GM18508 (cell line): Measurements from ENCODE around the gene OTUD7B.

Source experiments
- ATAC-seq: cut with Tn5 transposase; IDR thresholded peaks from one replicate; pipeline ENCODE4 v1.9.1; 2021; ENCODE audit warnings: moderate number of reproducible peaks; ENCODE audit not compliant: insufficient read depth, unreplicated experiment

OTUD7B gene

GRCh38 chr1:150005606-150006005 is 4.9 kb downstream of the OTUD7B start:
- ATAC-seq: no peak

DNA sequence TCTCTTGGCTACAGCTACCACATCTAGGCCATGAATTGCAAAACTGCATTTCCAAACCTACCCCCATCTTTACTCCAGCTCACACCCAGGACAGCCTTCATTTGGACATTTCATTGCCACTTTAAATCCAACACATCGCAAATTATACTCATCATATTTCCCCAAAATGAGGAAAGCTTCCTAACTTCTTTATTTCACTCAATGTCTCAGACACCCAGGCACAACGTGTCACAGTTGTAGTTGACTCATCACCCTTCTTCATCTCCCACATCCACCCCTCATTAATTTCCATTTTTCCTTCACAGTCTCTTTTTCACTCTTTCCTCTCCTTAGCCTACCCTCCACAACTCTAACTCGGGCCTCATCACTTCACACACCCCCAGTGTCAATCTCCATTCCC is 6.7 kb downstream of the OTUD7B start:
- ATAC-seq: no peak

DNA sequence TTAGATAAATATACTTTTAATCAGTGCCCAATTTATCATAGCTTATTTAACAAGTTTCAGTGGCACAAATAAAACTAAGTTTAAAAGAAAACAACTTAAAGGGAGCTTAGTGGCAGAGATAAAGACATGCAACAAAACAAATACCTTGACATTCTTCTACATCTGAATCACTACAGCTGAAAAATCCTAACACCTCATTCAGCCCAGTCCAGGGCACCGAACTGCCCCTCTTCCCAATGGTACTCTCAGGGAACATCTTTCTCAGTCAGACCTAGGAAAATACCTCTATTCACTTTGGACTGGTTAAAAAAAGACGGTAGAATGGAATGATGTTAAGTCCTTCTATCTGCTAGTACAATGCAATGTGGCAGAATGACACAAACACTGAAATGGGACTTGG is 8.3 kb downstream of the OTUD7B start:
- ATAC-seq: no peak

GRCh38 chr1:150001415-150001814 is 9.1 kb downstream of the OTUD7B start:
- no peak for ATAC-seq

DNA sequence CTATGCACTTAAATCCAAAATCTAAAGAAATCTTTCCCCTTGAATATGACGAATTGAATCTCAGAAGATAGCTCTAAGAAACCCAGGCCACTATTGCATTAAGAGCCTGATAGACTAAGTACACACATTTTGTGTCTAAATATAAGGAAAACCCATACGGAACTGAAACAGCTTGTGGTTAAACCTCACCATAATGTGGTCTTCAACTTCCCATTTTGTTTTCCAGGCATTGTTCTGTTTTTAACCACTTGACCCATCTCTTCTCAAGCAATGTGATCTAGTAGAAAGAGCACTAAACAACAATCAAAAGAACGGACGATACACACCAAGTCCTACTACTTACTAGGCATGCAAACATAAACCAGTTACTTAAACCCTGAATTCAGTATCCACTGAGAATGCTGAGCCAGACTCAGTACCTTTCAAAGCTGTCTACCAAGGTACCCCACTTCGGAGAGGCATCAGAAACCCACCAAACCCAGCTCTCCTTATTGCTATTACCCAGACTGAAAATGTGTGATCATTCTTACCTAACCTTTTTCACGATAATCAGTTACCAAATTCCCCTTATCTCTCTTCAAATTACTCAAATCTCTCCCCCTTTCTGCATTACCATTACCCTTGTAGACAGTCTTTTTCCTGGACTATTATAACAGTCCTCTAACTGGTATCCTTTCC is 12.8 kb downstream of the OTUD7B start:
- ATAC-seq: no peak

DNA sequence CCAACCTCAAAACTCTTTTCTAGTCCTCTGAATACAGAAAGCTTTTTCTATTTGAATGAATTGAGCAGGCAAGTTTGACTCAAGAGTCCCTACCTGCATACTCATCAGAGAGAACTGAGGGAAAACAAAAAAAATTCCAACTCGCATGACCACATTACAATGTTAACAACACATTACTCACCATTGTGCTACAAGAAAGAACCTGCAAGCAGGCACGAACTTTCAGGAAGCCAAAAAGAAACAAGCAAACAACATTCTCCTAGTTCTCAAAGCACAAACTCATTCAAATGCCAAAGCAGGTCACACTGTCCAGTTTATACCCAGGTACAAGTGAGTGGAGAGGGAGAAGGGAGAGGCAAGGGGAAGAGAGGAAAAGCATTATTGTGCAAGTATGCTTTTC is 14.6 kb downstream of the OTUD7B start:
- no peak for ATAC-seq

GRCh38 chr1:149993764-149994163 is 16.8 kb downstream of the OTUD7B start:
- no peak for ATAC-seq

DNA sequence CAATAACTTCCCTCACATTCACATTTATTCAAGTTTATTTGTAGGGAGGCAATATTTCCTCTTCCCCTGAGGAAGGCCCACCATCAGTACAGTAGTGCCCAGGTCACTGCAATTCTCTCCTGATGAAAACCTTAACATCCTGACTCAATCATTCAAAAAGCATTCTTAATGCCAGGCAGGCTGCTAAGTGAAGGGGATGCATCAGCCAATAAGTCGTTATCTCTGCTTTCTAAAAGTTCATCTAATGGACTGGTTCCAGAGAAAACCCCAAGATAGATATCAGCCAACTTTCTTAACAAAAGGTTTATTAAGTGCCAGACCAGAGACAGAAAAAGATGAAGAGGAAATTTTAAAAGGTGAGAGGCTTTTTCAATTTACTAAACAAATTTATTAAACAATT is 17.3 kb downstream of the OTUD7B start:
- ATAC-seq: no peak

DNA sequence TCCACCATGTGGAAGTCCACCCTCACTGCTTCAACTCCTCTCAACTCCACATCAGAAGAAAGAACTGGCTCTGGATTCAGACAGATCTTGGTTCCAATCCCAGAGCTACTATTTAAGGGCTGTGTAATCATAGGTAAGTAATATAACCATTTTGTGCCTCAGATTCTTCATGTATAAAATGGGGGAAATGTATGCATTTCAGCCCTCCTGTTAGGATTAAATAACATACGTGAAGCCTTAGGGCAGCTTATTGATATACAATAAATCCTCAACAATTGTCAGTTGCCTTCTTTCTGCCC is 23.3 kb downstream of the OTUD7B start:
- ATAC-seq: no peak

DNA sequence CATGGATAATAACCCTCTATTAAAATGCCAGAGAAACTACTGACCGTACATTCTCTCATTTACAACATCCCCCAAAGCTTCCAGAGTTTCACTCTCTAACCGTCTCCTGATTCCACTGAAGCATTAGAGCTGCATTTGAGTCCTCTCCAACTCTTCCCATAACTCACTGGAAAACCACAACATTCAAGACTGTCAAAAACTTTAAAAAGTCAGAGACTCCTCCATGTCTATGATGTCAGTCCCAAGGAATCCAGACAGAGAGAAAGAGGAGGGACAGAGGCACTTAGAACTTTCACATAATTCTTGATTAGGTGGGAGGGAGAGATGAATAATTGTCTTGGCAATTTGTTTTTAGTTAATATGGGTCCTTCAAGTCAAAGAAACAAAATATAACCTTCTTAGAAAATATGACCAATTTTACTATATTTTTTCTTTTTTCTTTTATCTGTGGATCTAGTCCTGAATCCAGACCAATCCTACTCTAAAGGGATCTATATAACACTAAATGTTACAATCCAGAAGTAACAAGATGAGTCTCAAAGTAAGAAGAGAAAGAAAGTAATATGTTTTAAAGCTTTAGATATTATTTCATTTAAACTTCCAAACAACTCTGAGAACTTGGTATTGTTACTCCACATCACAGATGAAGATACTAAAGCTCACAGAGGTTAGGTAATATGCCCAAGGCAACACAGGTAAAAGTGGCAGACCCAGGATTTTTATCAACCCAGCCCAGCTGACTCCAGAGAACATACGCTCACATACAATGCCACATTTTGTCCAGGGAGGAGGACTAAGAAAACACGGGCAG is 23.8 kb downstream of the OTUD7B start:
- no peak for ATAC-seq

GRCh38 chr1:149979972-149980540 is 30.5 kb downstream of the OTUD7B start:
- ATAC-seq: no peak

DNA sequence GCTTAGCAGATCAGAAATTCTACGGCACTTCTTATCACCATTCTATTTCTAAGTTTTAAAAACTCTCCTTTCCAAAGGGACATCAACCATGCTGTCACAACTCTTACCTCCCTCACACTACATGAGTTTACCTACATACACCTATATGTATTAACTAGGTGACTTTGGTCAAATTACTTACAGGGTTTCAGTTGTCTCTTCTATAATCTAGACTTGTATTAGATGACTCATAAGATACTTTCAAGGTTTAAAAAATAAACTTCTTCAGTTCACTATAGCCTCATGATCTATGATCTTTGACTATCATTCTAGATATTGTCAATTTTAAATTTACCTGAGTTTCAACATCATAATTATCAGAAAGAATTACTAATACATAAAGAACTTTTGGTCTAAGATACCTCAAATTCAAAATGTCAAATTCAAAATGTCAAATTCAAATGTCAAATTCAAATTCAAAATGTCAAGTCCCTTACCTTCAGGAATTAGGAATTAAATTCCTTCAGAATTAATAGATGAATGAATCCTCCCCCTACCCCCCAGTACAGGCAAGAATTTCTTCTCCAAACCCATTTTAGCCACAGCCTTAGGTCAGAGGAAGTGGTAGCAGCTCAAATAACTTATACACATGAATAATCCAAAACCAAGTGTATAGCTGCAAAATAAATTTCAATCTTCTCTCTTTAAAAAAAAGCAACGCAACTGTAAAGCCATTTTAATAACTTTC is 31.1 kb downstream of the OTUD7B start:
- no peak for ATAC-seq

DNA sequence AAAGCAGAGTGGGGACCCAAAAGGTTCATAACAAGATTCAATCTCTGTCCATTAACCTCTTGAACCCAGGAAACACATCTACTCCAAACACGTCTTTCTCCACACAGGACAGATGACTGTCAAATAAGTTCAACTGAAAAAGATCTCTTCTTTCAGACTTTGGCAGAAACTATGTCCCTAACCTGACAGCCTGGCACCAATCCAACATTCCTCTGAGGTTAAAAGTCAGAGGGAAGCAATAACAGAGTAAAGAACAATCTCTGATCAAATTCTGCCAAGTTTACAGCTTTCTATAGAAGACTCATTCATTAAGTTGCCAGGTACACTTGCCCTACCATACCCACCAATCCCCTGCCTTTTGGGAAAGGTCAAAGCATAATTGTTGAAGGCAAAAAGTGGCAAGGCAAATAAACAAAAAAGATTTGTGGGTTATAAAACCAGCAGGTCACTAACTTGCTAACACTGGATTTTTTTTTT is 31.9 kb downstream of the OTUD7B start:
- no peak for ATAC-seq

- no peak for ATAC-seq
These were observed 33.2 kb downstream of the OTUD7B start for GRCh38 chr1:149977345-149977744.

DNA sequence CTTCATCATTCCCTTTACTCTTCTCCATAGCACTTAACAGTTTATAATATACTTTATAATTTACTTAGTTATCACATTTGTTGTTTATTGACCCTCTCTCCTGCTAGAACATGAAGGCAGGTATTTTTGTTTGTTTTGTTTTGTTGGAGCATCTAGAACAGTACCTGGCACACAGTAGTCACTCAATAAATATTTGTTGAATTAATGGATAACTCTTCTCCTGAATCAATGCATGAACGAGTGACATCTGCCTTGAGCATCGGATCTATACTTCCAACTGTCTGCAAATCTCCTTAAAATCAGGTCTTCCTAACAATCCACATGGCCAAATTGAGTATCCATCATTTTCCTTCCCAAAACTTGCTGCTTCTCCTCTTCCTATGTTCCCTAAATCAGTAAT is 38.0 kb downstream of the OTUD7B start:
- no peak for ATAC-seq

DNA sequence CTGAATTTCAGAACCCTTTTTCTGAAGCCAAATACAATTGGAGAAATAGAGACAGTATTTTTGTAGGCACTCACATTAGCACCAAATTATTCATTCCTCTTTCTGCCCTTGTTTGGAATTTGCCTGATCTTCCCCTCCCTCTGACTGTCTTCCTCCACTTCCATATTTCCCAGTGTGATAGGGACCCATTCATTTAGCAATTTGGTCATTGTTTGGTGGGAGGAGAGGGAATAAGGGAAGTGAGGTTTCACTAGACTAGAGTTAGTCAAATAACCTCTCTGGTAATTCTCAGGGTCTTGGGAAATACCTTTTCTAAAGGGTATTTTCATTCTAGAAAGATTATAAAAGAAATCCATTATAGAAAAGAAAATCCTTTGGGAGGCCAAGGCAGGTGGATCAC is 42.9 kb downstream of the OTUD7B start:
- no peak for ATAC-seq

DNA sequence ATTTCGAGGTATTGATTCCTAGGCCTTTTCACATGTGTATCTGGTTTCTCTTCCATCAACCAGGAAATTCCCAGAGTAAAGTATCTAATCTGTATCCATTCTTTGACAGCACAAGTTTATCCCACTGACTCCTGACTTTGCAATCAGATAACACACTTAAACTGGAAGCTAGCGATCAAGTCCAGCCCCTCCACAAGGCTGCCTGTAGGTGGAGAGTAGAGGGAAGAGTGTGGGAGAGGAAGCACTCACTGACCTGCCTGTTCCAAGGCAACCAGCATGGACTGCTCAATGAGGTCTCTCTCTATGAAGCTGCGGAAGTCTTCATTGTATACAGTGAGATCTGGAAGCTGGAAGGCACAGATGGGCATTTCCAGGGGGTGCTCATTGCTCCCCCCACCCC is 43.5 kb downstream of the OTUD7B start:
- no peak for ATAC-seq

DNA sequence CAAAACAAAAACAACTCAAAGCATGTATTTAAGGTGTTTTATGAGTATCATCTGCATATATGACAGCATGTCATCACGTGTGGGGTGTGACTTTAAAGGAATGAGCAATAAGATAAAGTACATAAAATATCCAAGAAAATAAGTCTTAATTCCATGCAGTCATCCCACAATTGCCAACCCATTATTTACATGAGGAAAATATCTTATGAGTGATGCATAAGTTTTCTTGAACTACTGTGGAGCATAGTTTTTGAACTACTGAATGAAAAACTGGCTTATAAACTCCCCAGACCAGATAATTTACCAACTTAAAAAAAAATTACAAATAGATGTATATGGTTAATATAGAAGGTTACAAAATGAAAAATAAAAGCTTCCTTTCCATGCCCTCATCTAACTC is 44.1 kb downstream of the OTUD7B start:
- no peak for ATAC-seq

GRCh38 chr1:149965440-149965839 is 45.1 kb downstream of the OTUD7B start:
- ATAC-seq: no peak

GRCh38 chr1:149963358-149963757 is 47.2 kb downstream of the OTUD7B start:
- no peak for ATAC-seq

- ATAC-seq: no peak
These were observed 47.8 kb downstream of the OTUD7B start for GRCh38 chr1:149962736-149963135.
